MCF 10A (cell line): ENCODE results near the gene BDKRB1. TPM values are rescaled to one million over a fixed set of nuclear protein-coding genes. Genes with fewer than 3 reads are reported as not detected.

Source experiments
- BruUV-seq: library from RNA; stranded (reverse); fragments of 400-500 nt; replicated peaks from 2 replicates; lab custom pipeline; 2021; lab: Mats Ljungman, UMichigan
- CTCF ChIA-PET: fragments of 300-600 bp; sonication (Branson Sonifier 250); formaldehyde crosslinking; extraction: SDS; loops from one replicate; lab custom pipeline; 2021; ENCODE audit warnings: antibody characterized with exemption, inconsistent platforms; lab: Yijun Ruan, JAX
- POLR2A ChIA-PET: fragments of 300-600, 350-650 bp; sonication (Branson Sonifier 250); formaldehyde crosslinking; extraction: SDS; loops from one replicate; lab custom pipeline; 2020; ENCODE audit warnings: antibody characterized with exemption, inconsistent platforms; lab: Yijun Ruan, JAX
- DNase-seq: peaks from one replicate; pipeline ENCODE4 v3.0.0-alpha.2; 2018; ENCODE audit not compliant: unreplicated experiment
- H3K27ac Mint-ChIP-seq: one replicate; pipeline ENCODE4 v1.8.0; 2022; ENCODE audit warnings: mild to moderate bottlenecking, low read depth, mixed read lengths; ENCODE audit not compliant: unreplicated experiment
- H3K27me3 Mint-ChIP-seq: one replicate; pipeline ENCODE4 v1.8.0; 2022; ENCODE audit warnings: mixed read lengths; ENCODE audit not compliant: insufficient read depth, unreplicated experiment
- H3K36me3 Mint-ChIP-seq: one replicate; pipeline ENCODE4 v1.8.0; 2022; ENCODE audit warnings: mild to moderate bottlenecking, moderate library complexity, mixed read lengths; ENCODE audit not compliant: insufficient read depth, unreplicated experiment
- H3K4me1 Mint-ChIP-seq: one replicate; pipeline ENCODE4 v1.8.0; 2022; ENCODE audit warnings: mixed read lengths; ENCODE audit not compliant: insufficient read depth, unreplicated experiment
- H3K4me3 Mint-ChIP-seq: one replicate; pipeline ENCODE4 v1.8.0; 2022; ENCODE audit warnings: mild to moderate bottlenecking, moderate library complexity, mixed read lengths; ENCODE audit not compliant: unreplicated experiment
- H3K9me3 Mint-ChIP-seq: one replicate; pipeline ENCODE4 v1.8.0; 2022; ENCODE audit warnings: mixed read lengths; ENCODE audit not compliant: unreplicated experiment
- intact Hi-C: fragments of 100-400 bp; cut with micrococcal nuclease; formaldehyde crosslinking; loops from 2 replicates; pipeline ENCODE4 v1.14.1; 2022
- total RNA-seq: library from RNA; stranded (reverse); gene quantifications from 2 replicates; pipeline ENCODE4 v1.2.3, GENCODE V29; 2022
- TF ChIP-seq, protein P1 (sequence below): fragments of 200-600 bp; IDR thresholded peaks from one replicate; pipeline ENCODE4 v1.8.0; 2022; ENCODE audit warnings: antibody characterized with exemption, mild to moderate bottlenecking; ENCODE audit not compliant: unreplicated experiment

The BDKRB1 gene
- total RNA-seq, 1 experiment from 2014 or later = 0.51 TPM

DNA sequence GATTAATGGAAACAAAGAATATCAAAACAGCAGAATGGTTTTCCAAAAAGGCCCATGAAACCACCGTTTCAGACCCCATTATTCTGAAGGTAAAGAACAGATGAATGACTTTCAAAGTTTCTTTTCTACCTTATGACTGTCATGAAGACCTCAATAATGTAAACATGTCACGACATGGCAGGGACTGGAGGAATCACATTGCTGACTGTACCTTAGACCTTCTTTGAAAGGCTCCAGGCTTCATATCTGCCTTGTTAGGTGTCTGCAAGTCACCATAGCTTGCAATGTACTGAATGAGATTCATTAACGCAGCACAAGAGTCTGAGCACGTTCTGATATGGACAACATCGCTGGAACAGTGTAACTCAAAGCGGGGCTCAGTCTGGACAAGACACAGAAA lies 54.9 kb downstream of the BDKRB1 start:
- intact Hi-C loops = no loop called here
- DNase-seq = no peak
- TF ChIP-seq, protein P1, sequence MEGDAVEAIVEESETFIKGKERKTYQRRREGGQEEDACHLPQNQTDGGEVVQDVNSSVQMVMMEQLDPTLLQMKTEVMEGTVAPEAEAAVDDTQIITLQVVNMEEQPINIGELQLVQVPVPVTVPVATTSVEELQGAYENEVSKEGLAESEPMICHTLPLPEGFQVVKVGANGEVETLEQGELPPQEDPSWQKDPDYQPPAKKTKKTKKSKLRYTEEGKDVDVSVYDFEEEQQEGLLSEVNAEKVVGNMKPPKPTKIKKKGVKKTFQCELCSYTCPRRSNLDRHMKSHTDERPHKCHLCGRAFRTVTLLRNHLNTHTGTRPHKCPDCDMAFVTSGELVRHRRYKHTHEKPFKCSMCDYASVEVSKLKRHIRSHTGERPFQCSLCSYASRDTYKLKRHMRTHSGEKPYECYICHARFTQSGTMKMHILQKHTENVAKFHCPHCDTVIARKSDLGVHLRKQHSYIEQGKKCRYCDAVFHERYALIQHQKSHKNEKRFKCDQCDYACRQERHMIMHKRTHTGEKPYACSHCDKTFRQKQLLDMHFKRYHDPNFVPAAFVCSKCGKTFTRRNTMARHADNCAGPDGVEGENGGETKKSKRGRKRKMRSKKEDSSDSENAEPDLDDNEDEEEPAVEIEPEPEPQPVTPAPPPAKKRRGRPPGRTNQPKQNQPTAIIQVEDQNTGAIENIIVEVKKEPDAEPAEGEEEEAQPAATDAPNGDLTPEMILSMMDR = no peak
- H3K9me3 Mint-ChIP-seq = no peaks in the 10 kb centered on the region
- no TSS peak for BruUV-seq
- POLR2A ChIA-PET = no interaction called here
- H3K27ac Mint-ChIP-seq = no peak overlapping the region
- H3K4me3 Mint-ChIP-seq = no peak overlapping the region
- no peaks in the 10 kb centered on the region for H3K27me3 Mint-ChIP-seq
- H3K4me1 Mint-ChIP-seq = no peaks in the 10 kb centered on the region
- CTCF ChIA-PET = interaction anchor here (0.6 to 1.2 kb wide), 3 partner anchors 30 to 542 kb away, joined by 3 read pairs; no protein-coding TSS in a partner anchor
- H3K36me3 Mint-ChIP-seq = peaks cover 77% of the 10 kb centered on the region

Other genes with a start within 250 kb of the BDKRB1 start
- gene C14orf132, start 216.8 kb upstream of the BDKRB1 start, total RNA-seq = not detected in 2 replicates
- gene BDKRB2, start 51.4 kb upstream of the BDKRB1 start, total RNA-seq = 1.4 and 2.8 TPM in 2 replicates
- gene ATG2B, start 107.1 kb downstream of the BDKRB1 start, total RNA-seq = 20.5 and 22.2 TPM in 2 replicates
- 19.8 and 22.5 TPM in 2 replicates for gene GSKIP, start 107.3 kb downstream of the BDKRB1 start, total RNA-seq
- gene AK7, start 135.9 kb downstream of the BDKRB1 start, total RNA-seq = 0.21 and 0.52 TPM in 2 replicates
- gene PAPOLA, start 246.2 kb downstream of the BDKRB1 start, total RNA-seq = 194 TPM in 2 replicates